SK-N-SH (cell line): ENCODE measurements around the gene ZNF154. TPM values are rescaled to one million over a fixed set of nuclear protein-coding genes. Genes with fewer than 3 reads are reported as not detected.

Source experiments
- CTCF ChIA-PET: fragments of 300-600, 350-600 bp; formaldehyde crosslinking; extraction: SDS; loops from one replicate; lab custom pipeline; 2021; lab: Yijun Ruan, JAX
- POLR2A ChIA-PET: fragments of 350-600 bp; sonication (Branson Sonifier 250); formaldehyde crosslinking; extraction: SDS; loops from one replicate; lab custom pipeline; 2020; ENCODE audit warnings: antibody characterized with exemption, inconsistent platforms; lab: Yijun Ruan, JAX
- DNase-seq: peaks from one replicate; pipeline ENCODE4 v3.0.0; 2012
- H2AFZ ChIP-seq: fragments of 200-600 bp; sonication (generic); 2 replicates; pipeline ENCODE4 v1.8.1; 2016; ENCODE audit warnings: antibody characterized with exemption, mild to moderate bottlenecking, low read depth
- H3F3A ChIP-seq: fragments of 200-600 bp; sonication (generic); replicated peaks from 2 replicates; pipeline ENCODE3; 2016; ENCODE audit warnings: antibody characterized with exemption, mild to moderate bottlenecking; ENCODE audit not compliant: insufficient read depth
- H3K27ac ChIP-seq, 2 experiments: fragments of 200-500 bp in 1 of 2; fragments of 200-600 bp in 1 of 2; sonication (Bioruptor generic) in 1 of 2; sonication (generic), shearing (Covaris generic) in 1 of 2; 2 replicates each; pipeline versions ENCODE4 v1.5.1 to v1.6.1; 2014 to 2016; ENCODE audit warnings: low read depth in 2 of 2, inconsistent platforms in 1 of 2, low read length in 1 of 2, mild to moderate bottlenecking in 1 of 2, mixed read lengths in 1 of 2
- H3K27me3 ChIP-seq: fragments of 200-600 bp; sonication (generic), shearing (Covaris generic); 2 replicates; pipeline ENCODE4 v1.6.1; 2016; ENCODE audit warnings: mixed run types; ENCODE audit not compliant: insufficient read depth
- H3K36me3 ChIP-seq, 2 experiments: fragments of 200-500 bp in 1 of 2; fragments of 200-600 bp in 1 of 2; sonication (Bioruptor generic) in 1 of 2; sonication (generic) in 1 of 2; replicated peaks in 1 of 2; 2 replicates each; pipeline versions ENCODE3 to v1.5.1; 2014 to 2016; ENCODE audit warnings: low read length in 1 of 2, mild to moderate bottlenecking in 1 of 2; ENCODE audit not compliant: insufficient read depth in 2 of 2, control insufficient read depth in 1 of 2
- H3K4me1 ChIP-seq, 2 experiments: fragments of 200-500 bp in 1 of 2; fragments of 200-600 bp in 1 of 2; sonication (Bioruptor generic) in 1 of 2; sonication (generic), shearing (Covaris generic) in 1 of 2; 2 replicates each; pipeline versions ENCODE4 v1.5.1 to v1.6.1; 2014 to 2016; ENCODE audit warnings: low read depth in 1 of 2, low read length in 1 of 2, mixed run types in 1 of 2; ENCODE audit not compliant: insufficient read depth in 2 of 2, control insufficient read depth in 1 of 2
- H3K4me2 ChIP-seq: fragments of 200-600 bp; sonication (generic), shearing (Covaris generic); 2 replicates; pipeline ENCODE4 v1.6.1; 2017; ENCODE audit warnings: mixed run types
- H3K4me3 ChIP-seq, 2 experiments: fragments of 200-500 bp in 1 of 2; fragments of 200-600 bp in 1 of 2; sonication (Bioruptor generic) in 1 of 2; sonication (generic), shearing (Covaris generic) in 1 of 2; 2 replicates each; pipeline versions ENCODE4 v1.5.1 to v1.8.1; 2014 to 2016; ENCODE audit warnings: low read depth in 2 of 2, inconsistent platforms in 1 of 2, low read length in 1 of 2, mild to moderate bottlenecking in 1 of 2, mixed read lengths in 1 of 2, moderate library complexity in 1 of 2
- H3K79me2 ChIP-seq: fragments of 200-600 bp; sonication (generic); 2 replicates; pipeline ENCODE4 v1.8.1; 2017; ENCODE audit warnings: mild to moderate bottlenecking; ENCODE audit not compliant: insufficient read depth
- H3K9ac ChIP-seq: fragments of 200-600 bp; sonication (generic); 2 replicates; pipeline ENCODE4 v1.6.1; 2017; ENCODE audit warnings: mixed run types
- H3K9me2 ChIP-seq: fragments of 200-600 bp; sonication (generic); 2 replicates; pipeline ENCODE4 v1.6.1; 2017; ENCODE audit warnings: mixed run types
- H3K9me3 ChIP-seq: fragments of 200-600 bp; sonication (generic); 2 replicates; pipeline ENCODE4 v1.6.1; 2017; ENCODE audit warnings: mixed run types, mild to moderate bottlenecking, moderate library complexity
- H4K20me1 ChIP-seq: fragments of 200-600 bp; sonication (generic); 2 replicates; pipeline ENCODE4 v1.6.1; 2017; ENCODE audit warnings: mild to moderate bottlenecking, mixed run types; ENCODE audit not compliant: insufficient read depth
- CTCF ChIP-seq: fragments of 200-600 bp; sonication (generic); IDR thresholded peaks from 2 replicates; pipeline ENCODE4 v1.6.1; 2017; ENCODE audit warnings: antibody characterized with exemption, mild to moderate bottlenecking, moderate library complexity
- EZH2phosphoT487 ChIP-seq: fragments of 200-600 bp; sonication (generic); IDR thresholded peaks from 2 replicates; pipeline ENCODE4 v1.6.1; 2017; ENCODE audit warnings: low read depth, mixed run types, mild to moderate bottlenecking, antibody characterized with exemption, moderate library complexity, borderline replicate concordance
- FOSL2 ChIP-seq: IDR thresholded peaks from 2 replicates; pipeline ENCODE4 v1.4.0; 2012; ENCODE audit warnings: low read depth, mild to moderate bottlenecking, moderate library complexity, borderline replicate concordance
- FOXJ3 ChIP-seq: sonication (generic); formaldehyde crosslinking; IDR thresholded peaks from 2 replicates; pipeline ENCODE4 v1.5.1; 2020; ENCODE audit warnings: mild to moderate bottlenecking, missing genetic modification reagents
- FOXM1 ChIP-seq: IDR thresholded peaks from 2 replicates; pipeline ENCODE4 v1.4.0; 2012; ENCODE audit warnings: low read depth, mild to moderate bottlenecking
- GABPA ChIP-seq: IDR thresholded peaks from 2 replicates; pipeline ENCODE4 v1.4.0; 2012; ENCODE audit warnings: low read depth, mild to moderate bottlenecking
- GATA2 ChIP-seq: sonication (generic); formaldehyde crosslinking; IDR thresholded peaks from 2 replicates; pipeline ENCODE4 v1.5.0; 2020; ENCODE audit warnings: mild to moderate bottlenecking, missing genetic modification reagents
- IRF3 ChIP-seq: fragments of 150-350 bp; IDR thresholded peaks from 2 replicates; pipeline ENCODE4 v1.6.1; 2016; ENCODE audit warnings: mild to moderate bottlenecking, low read depth, low read length
- JUND ChIP-seq: IDR thresholded peaks from 2 replicates; pipeline ENCODE4 v1.4.0; 2012
- MXI1 ChIP-seq: IDR thresholded peaks from 2 replicates; pipeline ENCODE4 v1.6.1; 2012; ENCODE audit warnings: mild to moderate bottlenecking, low read depth, low read length, improper control_type of control experiment
- PBX3 ChIP-seq: IDR thresholded peaks from 2 replicates; pipeline ENCODE4; 2012
- POLR2AphosphoS5 ChIP-seq: IDR thresholded peaks from 2 replicates; pipeline ENCODE4 v1.6.1; 2012; ENCODE audit warnings: low read depth, low read length
- RAD21 ChIP-seq: IDR thresholded peaks from 2 replicates; pipeline ENCODE4 v1.6.1; 2012; ENCODE audit warnings: mild to moderate bottlenecking, low read length
- RCOR1 ChIP-seq: fragments of 150-350 bp; IDR thresholded peaks from 2 replicates; pipeline ENCODE4 v1.6.1; 2017; ENCODE audit warnings: antibody characterized with exemption, low read length
- REST ChIP-seq: IDR thresholded peaks from 2 replicates; pipeline ENCODE4 v1.6.1; 2012; ENCODE audit warnings: mild to moderate bottlenecking, low read depth, low read length, moderate library complexity
- RFX5 ChIP-seq: IDR thresholded peaks from 2 replicates; pipeline ENCODE4 v1.6.1; 2012; ENCODE audit warnings: mild to moderate bottlenecking, improper control_type of control experiment, low read length
- RXRA ChIP-seq: IDR thresholded peaks from 2 replicates; pipeline ENCODE4 v1.4.0; 2012; ENCODE audit warnings: low read depth, mild to moderate bottlenecking, borderline replicate concordance
- SIN3A ChIP-seq: IDR thresholded peaks from 2 replicates; pipeline ENCODE4 v1.6.1; 2012; ENCODE audit warnings: low read depth, mild to moderate bottlenecking, low read length, moderate library complexity, borderline replicate concordance
- TCF12 ChIP-seq: IDR thresholded peaks from 2 replicates; pipeline ENCODE4 v1.4.0; 2012
- TEAD4 ChIP-seq: IDR thresholded peaks from 2 replicates; pipeline ENCODE4 v1.4.0; 2012; ENCODE audit warnings: mild to moderate bottlenecking, borderline replicate concordance; ENCODE audit not compliant: insufficient read depth
- WGBS: methylation state at CpG from one replicate; pipeline ENCODE4 v1.1.6; 2017; ENCODE audit warnings: low lambda C conversion rate; 5-methylcytosine and 5-hydroxymethylcytosine counted together
- polyA plus RNA-seq, 3 experiments: library from polyadenylated mRNA; depleted of rRNA; stranded (reverse); fragments of >200 nt; gene quantifications; 2 replicates each; pipeline ENCODE4 v1.2.3, GENCODE V29; 2012

Gene ZNF154
- polyA plus RNA-seq, 1 of the 3 experiments (the other 2 are of a cell fraction), result not detected

GRCh38 chr19:57655443-57655842 is 53.6 kb downstream of the ZNF154 start:
- H3K4me1 ChIP-seq, result no peaks in the 10 kb centered on the region
- CTCF ChIA-PET, result no interaction called here
- H3K9me2 ChIP-seq, result no peaks in the 10 kb centered on the region

GRCh38 chr19:57653689-57654088 is 55.3 kb downstream of the ZNF154 start:
- Histone ChIP-seq H3K4me3 (no peak overlapping the region), H3K27ac (no peak overlapping the region), H3K79me2 (no peaks in the 10 kb centered on the region), H3K9ac (no peak overlapping the region), H3K4me1 (no peaks in the 10 kb centered on the region), H3K36me3 (no peaks in the 10 kb centered on the region), H3K27me3 (no peaks in the 10 kb centered on the region), H3F3A (no peaks in the 10 kb centered on the region), H3K9me3 (no peaks in the 10 kb centered on the region), H2AFZ (no peak overlapping the region), H3K9me2 (no peaks in the 10 kb centered on the region), H4K20me1 (no peaks in the 10 kb centered on the region), H3K4me2 (no peak overlapping the region)
- 0% methylated on average over 2 of the region's 2 CpGs for WGBS
- CTCF ChIA-PET, result no interaction called here
- no peak for DNase-seq
- POLR2A ChIA-PET, result no interaction called here
- TF ChIP-seq JUND, result no peak
- no peak for TF ChIP-seq TEAD4
- no peak for TF ChIP-seq EZH2phosphoT487
- TF ChIP-seq POLR2AphosphoS5, result no peak
- TF ChIP-seq FOXM1, result no peak
- TF ChIP-seq FOXJ3 (CRISPR knock-in tag), result no peak
- TF ChIP-seq MXI1, result no peak
- no peak for TF ChIP-seq RXRA
- no peak for TF ChIP-seq REST
- TF ChIP-seq TCF12, result no peak
- TF ChIP-seq FOSL2, result no peak
- no peak for TF ChIP-seq IRF3

More at GRCh38 chr19:57655443-57655842, 53.6 kb downstream of the ZNF154 start:
- Histone ChIP-seq H3K36me3 (no peaks in the 10 kb centered on the region), H4K20me1 (no peaks in the 10 kb centered on the region), H2AFZ (no peak overlapping the region), H3K9ac (no peak overlapping the region), H3K4me2 (no peak overlapping the region), H3K9me3 (no peaks in the 10 kb centered on the region), H3K4me3 (no peak overlapping the region), H3K79me2 (no peaks in the 10 kb centered on the region), H3K27me3 (no peaks in the 10 kb centered on the region), H3F3A (no peaks in the 10 kb centered on the region), H3K27ac (no peak overlapping the region)
- 33% methylated on average over 1 of the region's 1 CpG for WGBS
- POLR2A ChIA-PET, result no interaction called here
- TF ChIP-seq PBX3, result no peak
- TF ChIP-seq CTCF, result no peak
- no peak for TF ChIP-seq GABPA
- TF ChIP-seq GATA2 (CRISPR knock-in tag), result no peak
- no peak for TF ChIP-seq RFX5
- TF ChIP-seq SIN3A, result no peak
- TF ChIP-seq RXRA, result no peak
- TF ChIP-seq RCOR1, result no peak
- TF ChIP-seq FOXM1, result no peak
- no peak for TF ChIP-seq RAD21
- TF ChIP-seq, all 33 proteins: peak for 0
- no peak for DNase-seq
